Measurements from ENCODE around the gene TFDP3. TPM values are rescaled to one million over a fixed set of nuclear protein-coding genes. Genes with fewer than 3 reads are reported as not detected.

Gene TFDP3
- total and polyA plus RNA-seq, 2 of the 13 experiments (the other 11 are each of a cell fraction or from before 2014, with no cell fraction given), result not detected

DNA sequence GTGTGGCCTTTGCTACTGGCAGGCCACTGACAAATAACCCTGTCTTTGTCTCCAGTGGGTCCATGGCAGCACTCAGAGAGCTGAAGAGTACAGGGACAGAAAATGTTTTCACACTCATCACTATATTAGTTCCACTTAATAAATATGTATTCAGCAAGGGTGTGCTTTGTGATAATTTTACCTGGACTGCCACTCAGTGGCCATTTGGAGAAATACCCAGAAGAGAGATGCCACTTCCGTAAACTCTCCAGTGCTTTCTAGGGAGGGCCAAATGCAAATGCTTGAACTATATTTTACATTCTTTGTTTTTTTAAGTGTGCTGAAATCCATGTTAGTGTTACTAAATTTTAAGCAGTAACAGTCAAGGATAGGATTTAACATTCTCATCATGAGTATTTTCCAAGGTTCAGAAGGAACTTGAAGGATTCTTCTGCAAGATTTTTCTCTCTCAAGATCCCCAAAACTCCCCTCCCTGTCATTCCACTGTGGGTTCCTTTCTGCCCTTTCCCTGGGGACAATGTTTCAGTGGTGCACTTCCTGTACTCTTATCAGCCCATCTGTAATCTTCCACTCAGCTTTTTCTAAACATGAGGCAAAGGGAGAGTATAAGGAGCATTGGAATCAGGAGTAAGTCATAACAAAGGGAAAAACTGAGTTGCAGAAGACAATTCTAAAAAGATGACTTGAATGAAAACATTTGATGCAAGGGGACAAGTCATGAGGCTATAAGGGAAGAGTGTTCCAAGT, 46.0 kb downstream of the TFDP3 start (continued):
- TF ChIP-seq NPAS2 (CRISPR knock-in tag; IDR thresholded peaks at IDR 0.05; ENCODE audit: borderline replicate concordance) (no peak), ELF1 (CRISPR knock-in tag; IDR thresholded peaks at IDR 0.05) (0 out of 2 replicates have a peak, but pooled peaks have one; percentile 21), CENPT (CRISPR knock-in tag; IDR thresholded peaks at IDR 0.05; ENCODE audit: low read depth) (no peak), SMC3 (IDR thresholded peaks at IDR 0.05; ENCODE audit: low read length) (peak; percentile 36; the same call in 1 of the 2 replicates), STAG1 (CRISPR knock-in tag; IDR thresholded peaks at IDR 0.05) (peak; percentile 59)

Small RNAs within 50 kb of the gene (small RNA-seq; reads per million reads assigned to genes)
- gene RNU1-115P (ENCODE audit: insufficient read depth in 2 of 3, insufficient read length in 3 of 3, low read depth in 2 of 3, low replicate concordance in 1 of 3), result 0 reads per million in 3 experiments

Other genes with a start within 250 kb of the TFDP3 start
- not detected in 2 replicates for gene USP26, start 121.2 kb downstream of the TFDP3 start, total RNA-seq (2016; rRNA removed; fragmentation: Illumina TruSeq; extraction: Trizol)
- not detected in 2 replicates for gene USP26, start 121.2 kb downstream of the TFDP3 start, polyA plus RNA-seq (2011; rRNA removed)
- gene GPC4, start 197.1 kb upstream of the TFDP3 start, total RNA-seq (2016; rRNA removed; fragmentation: Illumina TruSeq; extraction: Trizol), result 0.14 and 0.29 TPM in 2 replicates
- gene GPC4, start 197.1 kb upstream of the TFDP3 start, polyA plus RNA-seq (2011; rRNA removed), result 0.38 and 0.68 TPM in 2 replicates

All from HepG2 (cell line).